Epithelial cell of esophagus (primary cell): ENCODE measurements around the gene CDH2.

Experiments used
- DNase-seq: peaks from one replicate; pipeline ENCODE4 v3.0.0; 2010; ENCODE audit warnings: low read depth
- H3K4me3 ChIP-seq: 2 replicates; pipeline ENCODE4 v1.5.1; 2011; ENCODE audit warnings: mild to moderate bottlenecking, low read length, control low read depth
- CTCF ChIP-seq: IDR thresholded peaks from 2 replicates; pipeline ENCODE4 v1.5.1; 2011; ENCODE audit warnings: low read depth, mild to moderate bottlenecking, low read length, control low read depth, inconsistent platforms; ENCODE audit not compliant: insufficient read depth; ENCODE audit errors: missing control alignments

The CDH2 gene

GRCh38 chr18:27969206-27969605, 207.7 kb downstream of the CDH2 start:
- no peak for DNase-seq
- no peak for TF ChIP-seq CTCF
- no peak overlapping the region for H3K4me3 ChIP-seq

GRCh38 chr18:27967913-27968824, 208.8 kb downstream of the CDH2 start:
- TF ChIP-seq CTCF = no peak
- H3K4me3 ChIP-seq = no peak overlapping the region
- no peak for DNase-seq

GRCh38 chr18:27966881-27967280, 210.0 kb downstream of the CDH2 start:
- H3K4me3 ChIP-seq = no peak overlapping the region
- no peak for TF ChIP-seq CTCF
- DNase-seq = no peak

- no peak overlapping the region for H3K4me3 ChIP-seq
- peak; percentile 70 for DNase-seq
- TF ChIP-seq CTCF = no peak
Observed at GRCh38 chr18:27964811-27965210, 212.1 kb downstream of the CDH2 start.

GRCh38 chr18:27959101-27959500, 217.8 kb downstream of the CDH2 start:
- no peak overlapping the region for H3K4me3 ChIP-seq
- no peak for TF ChIP-seq CTCF
- DNase-seq = no peak

- no peak for TF ChIP-seq CTCF
- no peak overlapping the region for H3K4me3 ChIP-seq
- no peak for DNase-seq
Observed at GRCh38 chr18:27956001-27956640, 220.8 kb downstream of the CDH2 start.
